GM04504 (cell line): ENCODE results near the gene ACD.

ENCODE experiments used
- DNase-seq: peaks from one replicate; pipeline ENCODE4 v3.0.0-alpha.2; 2012; ENCODE audit warnings: low read depth

ACD gene

DNA sequence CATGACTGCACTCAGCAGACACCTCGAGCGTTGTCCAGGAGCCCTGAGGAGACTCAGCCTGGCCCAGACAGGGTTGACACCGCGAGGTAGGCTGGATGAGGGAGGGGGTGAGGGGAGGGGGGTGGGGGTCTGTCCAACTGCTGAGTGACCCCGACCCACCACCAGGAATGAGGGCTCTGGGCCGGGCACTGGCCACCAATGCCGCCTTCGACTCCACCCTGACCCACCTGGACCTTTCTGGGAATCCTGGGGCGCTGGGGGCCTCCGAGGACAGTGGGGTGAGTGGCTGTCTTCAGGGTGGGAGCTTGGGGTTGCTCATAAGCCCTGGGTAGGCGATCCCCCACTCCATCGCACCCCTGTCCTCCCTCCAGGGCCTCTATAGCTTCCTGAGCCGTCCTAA, 12.4 kb downstream of the ACD start:
- DNase-seq, result no peak

DNA sequence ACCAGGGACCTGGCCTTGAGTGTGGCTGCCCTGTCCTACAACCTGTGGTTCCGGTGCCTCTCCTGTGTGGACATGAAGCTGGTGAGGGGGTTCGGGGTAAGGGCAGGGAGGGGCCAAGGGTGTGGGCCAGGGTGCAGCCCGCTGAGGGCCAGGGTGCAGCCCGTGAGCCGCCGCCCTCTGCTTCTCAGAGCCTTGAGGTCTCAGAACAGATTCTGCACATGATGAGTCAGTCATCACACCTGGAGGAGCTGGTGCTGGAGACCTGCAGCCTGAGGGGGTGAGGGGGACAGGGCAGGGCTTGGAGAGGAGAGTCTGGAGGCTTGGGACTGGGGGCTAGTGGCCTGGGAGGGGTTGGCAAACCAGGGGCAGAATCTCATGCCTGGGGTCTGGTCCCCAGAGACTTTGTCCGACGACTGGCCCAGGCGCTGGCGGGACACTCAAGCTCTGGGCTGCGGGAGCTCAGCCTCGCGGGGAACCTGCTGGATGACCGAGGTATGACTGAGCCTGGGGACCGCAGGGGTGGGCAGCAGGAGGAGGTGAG, 12.9 kb downstream of the ACD start:
- no peak for DNase-seq

DNA sequence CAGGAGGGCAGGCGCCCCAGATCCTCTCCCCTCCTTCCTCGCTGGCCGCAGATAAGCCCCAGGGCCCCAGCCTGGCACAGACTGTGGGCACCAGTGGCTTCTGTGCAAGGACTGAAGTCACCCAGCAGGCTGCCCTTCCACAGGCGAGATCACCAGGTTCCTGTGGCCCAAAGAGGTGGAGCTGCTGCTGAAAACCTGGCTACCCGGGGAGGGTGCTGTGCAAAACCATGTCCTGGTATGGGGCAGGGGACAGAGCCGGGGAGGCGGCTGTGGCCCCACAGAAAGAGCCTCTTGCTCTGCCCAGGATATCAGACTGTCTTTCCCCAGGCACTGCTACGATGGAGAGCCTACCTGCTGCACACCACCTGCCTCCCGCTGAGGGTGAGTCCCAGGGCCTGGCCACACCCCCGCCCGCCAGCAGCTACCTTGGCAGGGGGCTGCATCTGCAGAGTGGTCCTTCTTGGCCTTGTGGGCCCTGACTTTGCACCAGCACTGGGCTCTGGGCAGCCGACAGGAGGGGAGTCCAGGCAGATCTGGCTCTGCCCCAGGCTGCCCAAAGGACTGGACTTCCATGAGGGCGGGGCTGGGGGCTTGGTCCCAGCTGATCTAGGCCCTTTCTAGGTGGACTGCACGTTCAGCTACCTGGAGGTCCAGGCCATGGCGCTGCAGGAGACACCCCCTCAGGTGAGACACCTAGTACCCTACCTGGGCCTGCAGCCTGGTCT, 14.5 kb downstream of the ACD start:
- DNase-seq, result no peak

DNA sequence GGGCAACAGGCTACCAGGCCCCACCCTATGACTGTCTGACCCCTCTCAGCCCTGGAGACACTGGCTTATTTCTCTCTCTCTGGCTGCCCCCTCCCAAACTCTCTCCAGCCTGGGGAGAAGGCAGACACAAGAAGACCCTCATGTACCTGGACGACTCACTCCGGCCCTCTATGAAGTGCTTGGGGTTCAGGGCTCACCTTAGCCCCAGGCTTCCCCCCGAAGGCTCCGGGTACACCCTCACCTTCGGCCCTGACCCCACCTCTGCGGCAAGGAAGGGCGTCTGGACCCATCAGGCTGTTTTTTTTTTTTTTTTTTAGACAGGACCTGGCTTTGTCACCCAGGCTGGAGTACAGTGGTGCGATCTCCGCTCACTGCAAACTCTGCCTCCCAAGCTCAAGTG, 16.0 kb downstream of the ACD start:
- DNase-seq, result no peak

GRCh38 chr16:67641779-67642708, 18.0 kb downstream of the ACD start:
- no peak for DNase-seq

DNA sequence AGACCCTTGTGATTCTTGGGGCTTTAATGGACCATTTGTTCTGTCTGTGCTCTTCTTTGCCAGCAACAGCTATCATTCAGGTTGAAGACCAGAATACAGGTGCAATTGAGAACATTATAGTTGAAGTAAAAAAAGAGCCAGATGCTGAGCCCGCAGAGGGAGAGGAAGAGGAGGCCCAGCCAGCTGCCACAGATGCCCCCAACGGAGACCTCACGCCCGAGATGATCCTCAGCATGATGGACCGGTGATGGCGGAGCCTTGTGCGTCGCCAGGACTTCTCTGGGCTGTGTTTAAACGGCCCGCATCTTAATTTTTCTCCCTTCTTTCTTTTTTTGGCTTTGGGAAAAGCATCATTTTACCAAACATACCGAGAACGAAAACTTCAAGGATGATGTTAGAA, 22.4 kb downstream of the ACD start:
- no peak for DNase-seq

GRCh38 chr16:67636713-67637112, 23.3 kb downstream of the ACD start:
- no peak for DNase-seq

GRCh38 chr16:67632415-67633172, 27.5 kb downstream of the ACD start:
- DNase-seq, result no peak

- DNase-seq, result no peak
These were observed 31.8 kb downstream of the ACD start for GRCh38 chr16:67628216-67628615.

DNA sequence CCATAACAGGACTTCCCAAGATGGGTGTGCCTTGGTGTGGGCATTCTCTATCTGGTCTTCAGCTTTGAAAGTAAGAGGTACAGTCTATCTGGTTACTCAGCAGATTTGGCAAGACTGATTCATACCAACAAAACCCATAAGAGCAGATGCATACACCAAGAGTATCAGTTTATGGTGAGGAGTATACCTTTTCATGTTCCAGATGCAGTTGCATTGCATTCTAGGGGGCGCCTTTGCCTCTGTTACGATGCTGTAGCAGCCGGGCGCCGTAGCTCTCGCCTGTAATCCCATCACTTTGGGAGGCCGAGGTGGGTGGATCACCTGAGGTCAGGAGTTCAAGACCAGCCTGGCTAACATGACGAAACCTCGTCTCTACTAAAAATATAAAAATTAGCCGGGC, 46.3 kb downstream of the ACD start:
- no peak for DNase-seq

DNA sequence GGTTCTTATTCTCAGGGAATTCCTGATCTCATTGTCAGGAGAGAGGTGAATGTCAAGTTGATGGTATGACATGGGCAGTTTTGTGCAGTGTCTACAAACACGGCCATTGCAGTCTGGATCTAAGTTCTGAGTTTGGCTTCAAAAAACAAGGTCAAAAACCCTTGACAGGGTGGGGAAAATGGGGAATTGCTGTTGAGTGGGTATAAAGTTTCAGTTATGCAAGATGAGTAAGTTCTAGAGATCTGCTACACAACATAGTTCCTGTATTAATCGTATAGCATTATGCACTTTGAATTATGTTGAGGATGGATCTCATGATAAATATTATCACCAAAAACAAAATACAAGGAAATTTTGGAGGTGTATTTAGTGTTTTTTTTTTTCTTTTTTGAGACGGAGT, 51.7 kb downstream of the ACD start:
- no peak for DNase-seq
